Heart left ventricle (tissue), 13 donors: ENCODE measurements around the gene ATRN.
"Not testable (repeated sequence)": the region's sequence is repeated elsewhere in the genome, so short reads cannot be mapped to it uniquely, and the experiment has no call there.

ENCODE experiments used
- POLR2A ChIP-seq, 2 donors: fragments of 450-650 bp; IDR thresholded peaks; one replicate each; pipeline ENCODE4 v1.6.1; 2017; ENCODE audit warnings: antibody characterized with exemption in 2 of 2, mild to moderate bottlenecking in 2 of 2, moderate library complexity in 2 of 2
- TF ChIP-seq, protein P1 (sequence below), 12 donors: fragments of 200-600 bp; sonication (generic) in 4 of 12; IDR thresholded peaks; one replicate each; pipeline versions ENCODE4 v1.5.0 to v1.8.0; 2018 to 2022; ENCODE audit warnings: antibody characterized with exemption in 12 of 12, mild to moderate bottlenecking in 5 of 12
- donor health status: ischemic (EF 13 %, LVEDD 7.1; RV severe dilation, severe dysfunction).
- donor health status: DM: no; HTN: yes; CAD: no.
- donor health status: DM: no; HTN: no; CAD: no.
- donor health status: ischemic (EF 25% LVEDD 6.9; RV normal size, moderate dysfunction).
- donor health status: ischemic (EF 25% LVEDD 5.7; RV mildly dilated, moderate dysfunction).
- donor health status: ischemic (EF 35%, LVEDD 5.7; RV mildly dilated, moderate dysfunction).
- donor health status: nonischemic (EF 11% LVEDD 7.7; RV severe dilation, severe dysfunction).
- donor health status: DM: yes; HTN: yes; CAD: no.
- donor health status: PGD.
- donor health status: ischemic (EF 29% LVEDD 5.4; RV normal size, mild dysfunction).
- donor health status: nonischemic (EF 23%, LVEDD 6.1; RV moderate dilation, normal function).

DNA sequence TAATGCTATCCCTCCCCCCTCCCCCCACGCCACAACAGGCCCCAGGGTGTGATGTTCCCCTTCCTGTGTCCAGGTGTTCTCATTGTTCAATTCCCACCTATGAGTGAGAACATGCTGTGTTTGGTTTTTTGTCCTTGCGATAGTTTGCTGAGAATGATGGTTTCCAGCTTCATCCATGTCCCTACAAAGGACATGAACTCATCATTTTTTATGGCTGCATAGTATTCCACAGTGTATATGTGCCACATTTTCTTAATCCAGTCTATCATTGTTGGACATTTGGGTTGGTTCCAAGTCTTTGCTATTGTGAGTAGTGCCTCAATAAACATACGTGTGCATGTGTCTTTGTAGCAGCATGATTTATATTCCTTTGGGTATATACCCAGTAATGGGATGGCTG is 41.4 kb downstream of the ATRN start:
- not testable (repeated sequence) for TF ChIP-seq POLR2A (IDR thresholded peaks at IDR 0.05)
- TF ChIP-seq, protein P1, sequence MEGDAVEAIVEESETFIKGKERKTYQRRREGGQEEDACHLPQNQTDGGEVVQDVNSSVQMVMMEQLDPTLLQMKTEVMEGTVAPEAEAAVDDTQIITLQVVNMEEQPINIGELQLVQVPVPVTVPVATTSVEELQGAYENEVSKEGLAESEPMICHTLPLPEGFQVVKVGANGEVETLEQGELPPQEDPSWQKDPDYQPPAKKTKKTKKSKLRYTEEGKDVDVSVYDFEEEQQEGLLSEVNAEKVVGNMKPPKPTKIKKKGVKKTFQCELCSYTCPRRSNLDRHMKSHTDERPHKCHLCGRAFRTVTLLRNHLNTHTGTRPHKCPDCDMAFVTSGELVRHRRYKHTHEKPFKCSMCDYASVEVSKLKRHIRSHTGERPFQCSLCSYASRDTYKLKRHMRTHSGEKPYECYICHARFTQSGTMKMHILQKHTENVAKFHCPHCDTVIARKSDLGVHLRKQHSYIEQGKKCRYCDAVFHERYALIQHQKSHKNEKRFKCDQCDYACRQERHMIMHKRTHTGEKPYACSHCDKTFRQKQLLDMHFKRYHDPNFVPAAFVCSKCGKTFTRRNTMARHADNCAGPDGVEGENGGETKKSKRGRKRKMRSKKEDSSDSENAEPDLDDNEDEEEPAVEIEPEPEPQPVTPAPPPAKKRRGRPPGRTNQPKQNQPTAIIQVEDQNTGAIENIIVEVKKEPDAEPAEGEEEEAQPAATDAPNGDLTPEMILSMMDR (IDR thresholded peaks at IDR 0.05), result not testable (repeated sequence)
